ENCODE measurements around the gene CD6.

CD6 gene

GRCh38 chr11:60971520-60971919, at the start of gene CD6:
TSS of gene CD6 (plus strand) at chr11:60971680. CDS start at chr11:60971866, 186 bp downstream.
- no peak for DNase-seq

- no peak for DNase-seq
Observed at GRCh38 chr11:60921777-60922335, 49.6 kb upstream of the CD6 start.

- DNase-seq = no peak
Observed at GRCh38 chr11:60922906-60923305, 48.6 kb upstream of the CD6 start.

- no peak for DNase-seq
Observed at GRCh38 chr11:60923326-60923725, 48.2 kb upstream of the CD6 start.

- DNase-seq = no peak
Observed at GRCh38 chr11:60923800-60924109, 47.7 kb upstream of the CD6 start.

GRCh38 chr11:60924110-60924905, 47.2 kb upstream of the CD6 start, which contains the start of gene TMEM132A:
TSS of gene TMEM132A (plus strand) at chr11:60924460. CDS start at chr11:60924634, 174 bp downstream.
- peak; percentile 81 for DNase-seq

GRCh38 chr11:60924906-60925853, 46.3 kb upstream of the CD6 start:
- DNase-seq = no peak

GRCh38 chr11:60925868-60926267, 45.6 kb upstream of the CD6 start:
- DNase-seq = no peak

- no peak for DNase-seq
Observed at GRCh38 chr11:60926500-60926899, 45.0 kb upstream of the CD6 start.

- no peak for DNase-seq
Observed at GRCh38 chr11:60927061-60927592, 44.4 kb upstream of the CD6 start.

- no peak for DNase-seq
Observed at GRCh38 chr11:60927600-60927999, 43.9 kb upstream of the CD6 start.

- DNase-seq = no peak
Observed at GRCh38 chr11:60928563-60929001, 42.9 kb upstream of the CD6 start.

GRCh38 chr11:60929764-60930163, 41.7 kb upstream of the CD6 start:
- DNase-seq = no peak

GRCh38 chr11:60930394-60930793, 41.1 kb upstream of the CD6 start:
- DNase-seq = no peak

- DNase-seq = no peak
Observed at GRCh38 chr11:60931917-60932316, 39.6 kb upstream of the CD6 start.

GRCh38 chr11:60932605-60933356, 38.7 kb upstream of the CD6 start:
- DNase-seq = no peak

GRCh38 chr11:60933416-60934123, 37.9 kb upstream of the CD6 start:
- no peak for DNase-seq

- no peak for DNase-seq
Observed at GRCh38 chr11:60934124-60934789, 37.2 kb upstream of the CD6 start.

- DNase-seq = no peak
Observed at GRCh38 chr11:60934790-60935605, 36.5 kb upstream of the CD6 start.
